GM12878 (cell line): ENCODE data around the gene NR2E3. TPM values are rescaled to one million over a fixed set of nuclear protein-coding genes. Genes with fewer than 3 reads are reported as not detected.

Experiments used
- ATAC-seq: fragments of 200-7000 bp; cut with Tn5 transposase; 3 replicates; pipeline ENCODE4 v1.9.1; 2020; ENCODE audit warnings: mild to moderate bottlenecking, moderate library complexity
- BruUV-seq: library from RNA; stranded (reverse); fragments of 400-500 nt; replicated peaks from 2 replicates; lab custom pipeline; 2021; lab: Mats Ljungman, UMichigan
- CTCF ChIA-PET: fragments of 300-600 bp; sonication (Branson Sonifier 250); formaldehyde crosslinking; extraction: SDS; loops from one replicate; lab custom pipeline; 2021; ENCODE audit warnings: inconsistent platforms; lab: Yijun Ruan, JAX
- POLR2A ChIA-PET: fragments of 350-600 bp; formaldehyde crosslinking; extraction: SDS; loops from one replicate; lab custom pipeline; 2021; ENCODE audit warnings: inconsistent platforms; lab: Charles Lee
- RAD21 ChIA-PET: fragments of 300-600 bp; sonication (Branson Sonifier 250); formaldehyde crosslinking; loops from one replicate; lab custom pipeline; 2023; ENCODE audit warnings: antibody characterized with exemption; ENCODE audit not compliant: unreplicated experiment; lab: Charles Lee
- SMC1A ChIA-PET: fragments of 300-600 bp; sonication (Branson Sonifier 250); formaldehyde crosslinking; loops from one replicate; lab custom pipeline; 2023; ENCODE audit not compliant: unreplicated experiment, uncharacterized antibody; lab: Charles Lee
- DNase-seq: peaks from one replicate; pipeline ENCODE4 v3.0.0-alpha.2; 2011; ENCODE audit warnings: low read depth, low spot score
- FAIRE-seq: peaks from 3 replicates; lab custom pipeline; 2011; peaks lifted over from hg19 to GRCh38; lab: Jason Lieb, UNC
- H2AFZ ChIP-seq: 2 replicates; pipeline ENCODE4 v1.6.0; 2011; ENCODE audit warnings: low read depth, low read length, control low read depth; ENCODE audit not compliant: control insufficient read depth
- H3K27ac ChIP-seq: 2 replicates; pipeline ENCODE4 v1.5.1; 2011; ENCODE audit warnings: control low read depth; ENCODE audit not compliant: control insufficient read depth, insufficient read depth
- H3K27me3 ChIP-seq, 2 experiments: replicated peaks in 1 of 2; 2 replicates each; pipeline versions ENCODE4 v1.6.0 to v1.6.1; 2011; ENCODE audit warnings: low read length in 1 of 2; ENCODE audit not compliant: control insufficient read depth in 2 of 2, insufficient read depth in 2 of 2
- H3K36me3 ChIP-seq, 2 experiments: 2 replicates each; pipeline ENCODE4 v1.5.1; 2011; ENCODE audit warnings: low read length in 1 of 2; ENCODE audit not compliant: control insufficient read depth in 2 of 2, insufficient read depth in 2 of 2
- H3K4me1 ChIP-seq: 2 replicates; pipeline ENCODE4 v1.6.1; 2011; ENCODE audit warnings: mild to moderate bottlenecking, low read length, moderate library complexity, mixed read lengths; ENCODE audit not compliant: control insufficient read depth, insufficient read depth
- H3K4me2 ChIP-seq: 2 replicates; pipeline ENCODE4 v1.6.0; 2011; ENCODE audit warnings: control low read depth; ENCODE audit not compliant: control insufficient read depth, insufficient read depth
- H3K4me3 ChIP-seq: fragments of 200-600 bp; sonication (generic); 2 replicates; pipeline ENCODE4 v1.5.1; 2016
- H3K79me2 ChIP-seq: 2 replicates; pipeline ENCODE4 v1.6.0; 2011; ENCODE audit warnings: low read length; ENCODE audit not compliant: control insufficient read depth, insufficient read depth
- H3K9ac ChIP-seq: 2 replicates; pipeline ENCODE4 v1.8.0; 2011; ENCODE audit warnings: low read length, control low read depth, mixed read lengths; ENCODE audit not compliant: control insufficient read depth, insufficient read depth
- H3K9me3 ChIP-seq: replicated peaks from 3 replicates; pipeline ENCODE4 v1.5.1; 2011; ENCODE audit warnings: mild to moderate bottlenecking, low read length; ENCODE audit not compliant: control insufficient read depth, insufficient read depth
- H4K20me1 ChIP-seq: 2 replicates; pipeline ENCODE4 v1.6.0; 2011; ENCODE audit not compliant: control insufficient read depth, insufficient read depth
- ASH2L ChIP-seq: fragments of 300-600, 200-600 bp; sonication (generic); IDR thresholded peaks from 2 replicates; pipeline ENCODE4 v1.6.1; 2017; ENCODE audit warnings: low read depth, mild to moderate bottlenecking, borderline replicate concordance
- CBX5 ChIP-seq: sonication (generic); IDR thresholded peaks from 2 replicates; pipeline ENCODE4 v1.6.1; 2016; ENCODE audit warnings: low read depth, moderate library complexity, mild to moderate bottlenecking, inconsistent platforms
- CREB1 ChIP-seq: IDR thresholded peaks from 2 replicates; pipeline ENCODE4 v1.6.1; 2012; ENCODE audit warnings: low read depth, mild to moderate bottlenecking, inconsistent platforms
- ESRRA ChIP-seq: IDR thresholded peaks from 2 replicates; pipeline ENCODE4 v1.6.1; 2012; ENCODE audit warnings: mild to moderate bottlenecking, low read length, improper control_type of control experiment
- GATAD2B ChIP-seq: fragments of 450-650 bp; conservative IDR thresholded peaks from 2 replicates; pipeline ENCODE4 v1.6.1; 2017; ENCODE audit warnings: low read depth, mild to moderate bottlenecking, moderate library complexity
- HDAC2 ChIP-seq: fragments of 200-600 bp; sonication (generic); IDR thresholded peaks from 2 replicates; pipeline ENCODE4 v1.6.1; 2017
- HSF1 ChIP-seq: fragments of 150-350 bp; IDR thresholded peaks from 2 replicates; pipeline ENCODE4 v1.6.1; 2014; ENCODE audit warnings: mild to moderate bottlenecking, low read depth, low read length
- IKZF2 ChIP-seq, 2 experiments: fragments of 450-650 bp; IDR thresholded peaks; 2 replicates each; pipeline ENCODE4 v1.6.1; 2017; ENCODE audit warnings: mild to moderate bottlenecking in 2 of 2, moderate library complexity in 2 of 2
- LARP7 ChIP-seq: fragments of 450-650 bp; IDR thresholded peaks from 2 replicates; pipeline ENCODE4 v1.6.1; 2017; ENCODE audit warnings: mild to moderate bottlenecking
- MYC ChIP-seq: IDR thresholded peaks from 2 replicates; pipeline ENCODE4 v1.6.1; 2011; ENCODE audit warnings: mild to moderate bottlenecking, low read length, moderate library complexity, inconsistent platforms; ENCODE audit not compliant: insufficient read depth, insufficient replicate concordance, insufficient read length, severe bottlenecking
- NFXL1 ChIP-seq: fragments of 450-650 bp; IDR thresholded peaks from 2 replicates; pipeline ENCODE4 v1.6.1; 2017; ENCODE audit warnings: antibody characterized with exemption, mild to moderate bottlenecking, borderline replicate concordance
- PAX8 ChIP-seq: fragments of 450-650 bp; IDR thresholded peaks from 2 replicates; pipeline ENCODE4 v1.6.1; 2017; ENCODE audit warnings: mild to moderate bottlenecking, moderate library complexity
- RB1 ChIP-seq: fragments of 450-650 bp; formaldehyde crosslinking; IDR thresholded peaks from 2 replicates; pipeline ENCODE4 v1.6.1; 2017; ENCODE audit warnings: mild to moderate bottlenecking, borderline replicate concordance
- SREBF2 ChIP-seq: IDR thresholded peaks from 2 replicates; pipeline ENCODE4 v1.6.1; 2012; ENCODE audit warnings: mild to moderate bottlenecking, low read length
- SRF ChIP-seq, 2 experiments: IDR thresholded peaks; 2 replicates each; pipeline ENCODE4 v1.6.1; 2011; ENCODE audit warnings: low read depth in 2 of 2, low read length in 2 of 2, mild to moderate bottlenecking in 1 of 2, moderate library complexity in 1 of 2
- STAT1 ChIP-seq: fragments of 450-650 bp; conservative IDR thresholded peaks from 2 replicates; pipeline ENCODE4 v1.6.1; 2014; ENCODE audit warnings: antibody characterized with exemption, mild to moderate bottlenecking
- TAF1 ChIP-seq: IDR thresholded peaks from 2 replicates; pipeline ENCODE4 v1.6.1; 2011; ENCODE audit warnings: mild to moderate bottlenecking, low read depth, low read length, borderline replicate concordance
- ZBED1 ChIP-seq: IDR thresholded peaks from 2 replicates; pipeline ENCODE4 v1.6.1; 2016; ENCODE audit warnings: borderline replicate concordance
- ZBTB33 ChIP-seq: fragments of 450-650 bp; IDR thresholded peaks from 2 replicates; pipeline ENCODE4 v1.6.1; 2017; ENCODE audit warnings: mild to moderate bottlenecking
- ZZZ3 ChIP-seq: IDR thresholded peaks from 2 replicates; pipeline ENCODE4 v1.6.1; 2011; ENCODE audit warnings: low read depth; ENCODE audit not compliant: control insufficient read depth, insufficient read length
- WGBS: methylation state at CpG from one replicate; pipeline ENCODE4 v1.1.6; 2016; ENCODE audit warnings: low lambda C conversion rate; ENCODE audit not compliant: insufficient replicate concordance, insufficient coverage; ENCODE audit errors: missing lambda C conversion rate; 5-methylcytosine and 5-hydroxymethylcytosine counted together
- in situ Hi-C: fragments of 300-500 bp; cut with MboI; formaldehyde crosslinking; loops from 9 replicates; pipeline ENCODE4 v1.14.3; 2018; ENCODE audit warnings: mixed read lengths
- intact Hi-C: fragments of 100-400 bp; cut with micrococcal nuclease; formaldehyde crosslinking; loops from one replicate; pipeline ENCODE4 v1.14.2; 2022; ENCODE audit not compliant: unreplicated experiment
- polyA plus RNA-seq, 11 experiments: library from polyadenylated mRNA; depleted of rRNA in 4 of 11; unstranded in 6 of 11; stranded (reverse) in 5 of 11; fragments of >200 nt; fragmentation: Nextera tagmentation in 4 of 11; fragmentation: Illumina TruSeq in 1 of 11; extraction: Ambion mirVana in 4 of 11; extraction: Trizol in 1 of 11; gene quantifications; 1 replicate in 1 of 11; 2 replicates in 10 of 11; pipeline versions ENCODE4 v1.2.1 to v1.2.3, GENCODE V29; 2011 to 2016; ENCODE audit warnings: inconsistent platforms in 2 of 11, missing spikeins in 2 of 11, low read depth in 1 of 11
- total RNA-seq, 4 experiments: library from RNA; depleted of rRNA in 3 of 4; stranded (reverse); fragments of >200 nt in 3 of 4; fragmentation: Illumina TruSeq in 1 of 4; extraction: Trizol in 1 of 4; gene quantifications; 2 replicates each; pipeline versions ENCODE4 v1.2.1 to v1.2.3, GENCODE V29; 2013 to 2021

The NR2E3 gene
- total and polyA plus RNA-seq, 10 of the 15 experiments (the other 5 are each of a cell fraction or from before 2014, with no cell fraction given) = 0.05 to 0.11 (median 0.11) TPM; not detected in 7

- no peak for TF ChIP-seq ZBTB33
- TF ChIP-seq ZZZ3 = no peak
These were observed 20.7 kb upstream of the NR2E3 start (continued) for GRCh38 chr15:71789616-71790015.

GRCh38 chr15:71790081-71790480 lies 20.3 kb upstream of the NR2E3 start:
- H3K79me2 ChIP-seq = no peaks in the 10 kb centered on the region
- TF ChIP-seq TAF1 = no peak
- TF ChIP-seq STAT1 = no peak
- no peak for TF ChIP-seq ZBED1
- no peak for TF ChIP-seq CREB1
- TF ChIP-seq GATAD2B = no peak
- no peak for TF ChIP-seq LARP7
- no peak for TF ChIP-seq ASH2L
- no peak for TF ChIP-seq IKZF2 (IDR thresholded peaks at IDR 0.05)
- no peak for TF ChIP-seq ESRRA
- TF ChIP-seq MYC = no peak
- TF ChIP-seq HSF1 = no peak
- TF ChIP-seq ZBTB33 = no peak
- TF ChIP-seq SREBF2 = no peak
- TF ChIP-seq SRF (IDR thresholded peaks at IDR 0.05; ENCODE audit: low read depth in 2 of 2, low read length in 2 of 2) = no peak
- no peak for TF ChIP-seq HDAC2
- TF ChIP-seq NFXL1 = no peak
- TF ChIP-seq CBX5 = no peak
- TF ChIP-seq PAX8 = no peak
- TF ChIP-seq RB1 = no peak
- TF ChIP-seq, all 136 proteins: peak for 0
- 57% methylated on average over 9 of the region's 10 CpGs for WGBS
- no peak for FAIRE-seq
- H4K20me1 ChIP-seq = no peaks in the 10 kb centered on the region
- H3K27ac ChIP-seq = no peak overlapping the region
- no peaks in the 10 kb centered on the region for H3K36me3 ChIP-seq
- ChIA-PET RAD21 (interaction anchor here (1.3 kb wide), 1 partner anchor 367 kb away, joined by 3 read pairs; no protein-coding TSS in a partner anchor), SMC1A (interaction anchor here (0.6 to 1.2 kb wide), 2 partner anchors 12 to 367 kb away, joined by 3 read pairs; no protein-coding TSS in a partner anchor), POLR2A (no interaction called here), CTCF (interaction anchor here (1.4 kb wide), 1 partner anchor 367 kb away, joined by 5 read pairs; no protein-coding TSS in a partner anchor)
- no peak overlapping the region for H3K4me2 ChIP-seq
- peaks cover 7% of the 10 kb centered on the region for H3K4me1 ChIP-seq
- no peak overlapping the region for H2AFZ ChIP-seq
- in situ Hi-C loops (no loop called here), intact Hi-C loops (no loop called here)
- peaks cover 0 to 1% of the 10 kb centered on the region in 2 experiments; a peak in 1 of 4 replicates for H3K27me3 ChIP-seq
- no peak for ATAC-seq
- H3K9ac ChIP-seq = no peak overlapping the region
- BruUV-seq = no TSS peak
- H3K9me3 ChIP-seq = no peaks in the 10 kb centered on the region
- no peak overlapping the region for H3K4me3 ChIP-seq
- DNase-seq = no peak
